ENCODE results near the gene ANO3. TPM values are rescaled to one million over a fixed set of nuclear protein-coding genes. Genes with fewer than 3 reads are reported as not detected.
"Not testable (repeated sequence)": the region's sequence is repeated elsewhere in the genome, so short reads cannot be mapped to it uniquely, and the experiment has no call there.

ANO3 gene
- total RNA-seq, 1 donor from 2014 or later, result 0.29 TPM

DNA sequence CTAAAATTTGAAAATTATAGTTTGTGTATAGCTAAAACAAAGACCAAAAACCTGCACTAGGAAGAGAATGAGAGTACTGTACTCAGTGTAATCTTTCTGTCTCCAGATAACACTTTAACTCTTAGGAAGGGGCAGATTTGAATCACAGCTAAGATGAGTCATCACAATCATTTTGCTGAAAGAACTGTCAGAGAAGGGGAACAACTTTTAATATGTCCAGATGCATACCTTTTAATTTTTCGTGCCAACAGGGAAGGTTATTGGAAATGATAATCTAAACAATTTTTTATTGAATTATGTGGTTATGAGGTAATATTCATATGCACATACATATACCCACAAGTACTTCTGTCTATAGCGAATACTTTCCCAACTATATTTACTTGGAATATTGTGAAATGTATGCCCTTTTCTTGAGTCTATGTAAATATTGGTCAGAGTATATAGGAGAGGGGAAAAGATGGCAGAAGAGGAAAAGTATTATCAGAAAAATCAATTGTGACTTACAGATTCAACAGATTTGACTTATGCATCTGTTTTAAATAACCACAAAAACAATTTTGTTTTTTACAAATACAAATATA, 291.2 kb downstream of the ANO3 start:
- no peak for DNase-seq (ENCODE audit: extremely low spot score, unreplicated experiment)

GRCh38 chr11:26626346-26626745, 294.4 kb downstream of the ANO3 start:
- DNase-seq (ENCODE audit: extremely low spot score, unreplicated experiment), result no peak
- peaks cover 3% of the 10 kb centered on the region for H3K27me3 Mint-ChIP-seq
- no peak overlapping the region for H3K27ac Mint-ChIP-seq
- H3K4me3 Mint-ChIP-seq, result no peak overlapping the region
- H3K9me3 Mint-ChIP-seq, result no peaks in the 10 kb centered on the region
- TF ChIP-seq, protein P1, sequence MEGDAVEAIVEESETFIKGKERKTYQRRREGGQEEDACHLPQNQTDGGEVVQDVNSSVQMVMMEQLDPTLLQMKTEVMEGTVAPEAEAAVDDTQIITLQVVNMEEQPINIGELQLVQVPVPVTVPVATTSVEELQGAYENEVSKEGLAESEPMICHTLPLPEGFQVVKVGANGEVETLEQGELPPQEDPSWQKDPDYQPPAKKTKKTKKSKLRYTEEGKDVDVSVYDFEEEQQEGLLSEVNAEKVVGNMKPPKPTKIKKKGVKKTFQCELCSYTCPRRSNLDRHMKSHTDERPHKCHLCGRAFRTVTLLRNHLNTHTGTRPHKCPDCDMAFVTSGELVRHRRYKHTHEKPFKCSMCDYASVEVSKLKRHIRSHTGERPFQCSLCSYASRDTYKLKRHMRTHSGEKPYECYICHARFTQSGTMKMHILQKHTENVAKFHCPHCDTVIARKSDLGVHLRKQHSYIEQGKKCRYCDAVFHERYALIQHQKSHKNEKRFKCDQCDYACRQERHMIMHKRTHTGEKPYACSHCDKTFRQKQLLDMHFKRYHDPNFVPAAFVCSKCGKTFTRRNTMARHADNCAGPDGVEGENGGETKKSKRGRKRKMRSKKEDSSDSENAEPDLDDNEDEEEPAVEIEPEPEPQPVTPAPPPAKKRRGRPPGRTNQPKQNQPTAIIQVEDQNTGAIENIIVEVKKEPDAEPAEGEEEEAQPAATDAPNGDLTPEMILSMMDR (conservative IDR thresholded peaks at IDR 0.05), result no peak
- H3K4me1 Mint-ChIP-seq (ENCODE audit: unreplicated experiment), result no peaks in the 10 kb centered on the region
- no peaks in the 10 kb centered on the region for H3K36me3 Mint-ChIP-seq

More for the DNA sequence above, 291.2 kb downstream of the ANO3 start:
- Mint-ChIP-seq H3K36me3 (no peaks in the 10 kb centered on the region), H3K9me3 (no peaks in the 10 kb centered on the region), H3K4me1 (ENCODE audit: unreplicated experiment) (peaks cover 6% of the 10 kb centered on the region), H3K27me3 (peaks cover 3% of the 10 kb centered on the region), H3K4me3 (no peak overlapping the region), H3K27ac (peak overlapping the region; percentile 6)
- TF ChIP-seq, protein P1 (conservative IDR thresholded peaks at IDR 0.05), result no peak

- H3K9me3 Mint-ChIP-seq, result no peaks in the 10 kb centered on the region
- TF ChIP-seq, protein P1 (conservative IDR thresholded peaks at IDR 0.05), result no peak
These were observed 300.8 kb downstream of the ANO3 start for GRCh38 chr11:26632691-26633159.

GRCh38 chr11:26643314-26643713, 311.4 kb downstream of the ANO3 start:
- not testable (repeated sequence) for H3K4me3 Mint-ChIP-seq; H3K36me3 Mint-ChIP-seq; H3K27me3 Mint-ChIP-seq; H3K9me3 Mint-ChIP-seq; DNase-seq (ENCODE audit: extremely low spot score, unreplicated experiment); H3K4me1 Mint-ChIP-seq (ENCODE audit: unreplicated experiment); H3K27ac Mint-ChIP-seq

More at GRCh38 chr11:26632691-26633159, 300.8 kb downstream of the ANO3 start:
- Mint-ChIP-seq H3K4me3 (no peak overlapping the region), H3K4me1 (ENCODE audit: unreplicated experiment) (no peaks in the 10 kb centered on the region), H3K27me3 (no peaks in the 10 kb centered on the region), H3K27ac (no peak overlapping the region), H3K36me3 (no peaks in the 10 kb centered on the region)
- no peak for DNase-seq (ENCODE audit: extremely low spot score, unreplicated experiment)

DNA sequence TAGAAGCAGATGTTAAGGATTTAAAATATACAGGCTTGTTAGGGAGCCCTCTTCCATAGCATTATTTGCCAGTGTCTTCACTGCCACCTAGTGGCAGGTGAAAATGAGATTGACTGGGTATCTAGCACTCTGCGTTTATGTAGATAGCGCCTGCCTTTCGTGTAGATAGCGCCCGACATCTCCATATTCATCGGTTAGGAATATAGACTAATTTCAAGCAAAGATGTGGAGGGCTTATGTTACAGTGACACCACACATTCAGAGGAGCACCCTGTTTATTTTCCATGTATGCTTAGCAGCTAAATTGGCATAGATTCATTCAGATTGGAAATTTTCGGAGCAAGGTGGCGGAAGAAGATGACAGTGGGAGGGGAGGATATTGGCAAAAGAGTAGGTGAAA, 318.0 kb downstream of the ANO3 start:
- H3K27me3 Mint-ChIP-seq, result peaks cover 4% of the 10 kb centered on the region
- H3K4me3 Mint-ChIP-seq, result peak overlapping the region; percentile 18
- no peaks in the 10 kb centered on the region for H3K36me3 Mint-ChIP-seq
- H3K27ac Mint-ChIP-seq, result no peak overlapping the region
- no peaks in the 10 kb centered on the region for H3K4me1 Mint-ChIP-seq (ENCODE audit: unreplicated experiment)
- DNase-seq (ENCODE audit: extremely low spot score, unreplicated experiment), result no peak
- no peaks in the 10 kb centered on the region for H3K9me3 Mint-ChIP-seq
- TF ChIP-seq, protein P1 (conservative IDR thresholded peaks at IDR 0.05), result peak; percentile 82

GRCh38 chr11:26651916-26652315, 320.0 kb downstream of the ANO3 start:
- Mint-ChIP-seq H3K4me3 (no peak overlapping the region), H3K4me1 (ENCODE audit: unreplicated experiment) (no peaks in the 10 kb centered on the region), H3K27me3 (peaks cover 4% of the 10 kb centered on the region), H3K36me3 (no peaks in the 10 kb centered on the region), H3K9me3 (no peaks in the 10 kb centered on the region), H3K27ac (no peak overlapping the region)
- TF ChIP-seq, protein P1 (conservative IDR thresholded peaks at IDR 0.05), result no peak
- no peak for DNase-seq (ENCODE audit: extremely low spot score, unreplicated experiment)

Data from type B pancreatic cell (in vitro differentiated cells).